Activated CD4-positive, CD25-positive, alpha-beta regulatory T cell treated with anti-CD3 and anti-CD28 coated beads, Interleukin-2, amount 50 U/mL, for 72 hours (primary cell): ENCODE measurements around the gene CCDC120.

Experiments
- DNase-seq: peaks from one replicate; pipeline ENCODE4 v3.0.0; 2021

CCDC120 gene

DNA sequence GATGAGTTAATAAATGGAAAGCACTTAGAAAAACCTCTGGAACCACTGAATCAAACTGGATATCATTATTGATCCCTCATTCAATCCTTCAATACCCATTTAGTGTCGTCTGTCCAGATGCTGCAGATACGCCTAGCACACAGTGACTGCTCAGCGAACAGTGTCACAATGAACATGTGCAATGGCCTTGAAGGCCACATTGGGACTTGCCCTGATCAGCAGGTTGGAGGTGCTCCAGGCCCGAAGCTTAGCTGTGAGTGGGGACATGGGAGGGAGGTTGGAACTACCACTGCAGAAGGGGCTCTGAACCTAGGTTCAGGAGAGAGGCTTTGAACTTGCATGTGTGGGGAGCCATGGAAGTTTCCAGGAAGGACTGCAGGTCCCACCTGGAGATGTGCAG is 47.5 kb downstream of the CCDC120 start:
- no peak for DNase-seq

- no peak for DNase-seq
These were observed 48.1 kb downstream of the CCDC120 start for GRCh38 chrX:49106930-49107329.

GRCh38 chrX:49108641-49109040 is 49.8 kb downstream of the CCDC120 start:
- no peak for DNase-seq

- DNase-seq: no peak
These were observed 51.6 kb downstream of the CCDC120 start for GRCh38 chrX:49110417-49110816.

GRCh38 chrX:49111791-49112190 is 53.0 kb downstream of the CCDC120 start:
- no peak for DNase-seq

GRCh38 chrX:49116076-49116475 is 57.3 kb downstream of the CCDC120 start:
- no peak for DNase-seq

- DNase-seq: no peak
These were observed 57.9 kb downstream of the CCDC120 start for GRCh38 chrX:49116716-49117115.

DNA sequence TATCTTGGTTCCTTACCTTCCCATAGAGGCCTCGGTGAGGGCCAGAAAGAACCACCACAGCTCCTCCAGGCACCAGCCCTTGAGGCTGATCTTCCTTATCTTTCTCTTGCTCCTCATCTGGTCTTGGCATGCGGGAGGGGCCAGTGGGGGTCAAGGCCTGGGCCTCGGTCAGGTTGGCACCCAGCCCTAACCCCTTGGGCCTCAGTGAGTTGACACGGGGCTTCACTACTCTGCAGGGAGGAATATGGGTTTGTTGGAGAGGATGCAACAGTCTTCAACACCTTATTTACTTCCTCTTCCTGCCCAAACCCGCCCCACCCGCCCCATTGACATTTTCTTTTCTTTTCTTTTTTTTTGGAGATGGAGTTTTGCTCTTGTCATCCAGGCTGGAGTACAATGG is 58.8 kb downstream of the CCDC120 start:
- DNase-seq: no peak
